Esophagus muscularis mucosa (tissue), 3 donors: ENCODE data around the gene SEPTIN2.

Experiments used
- POLR2A ChIP-seq: fragments of 450-650 bp; IDR thresholded peaks from one replicate; pipeline ENCODE4 v1.6.1; 2017; ENCODE audit warnings: antibody characterized with exemption, moderate library complexity, mild to moderate bottlenecking, low read depth
- POLR2AphosphoS5 ChIP-seq, 2 donors: sonication (generic); formaldehyde crosslinking; IDR thresholded peaks; one replicate each; pipeline ENCODE4 v1.6.1; 2017; ENCODE audit warnings: antibody characterized with exemption in 2 of 2
- TF ChIP-seq, protein P1 (sequence below), 3 experiments: fragments of 200-600 bp in 2 of 3; fragments of 450-650 bp in 1 of 3; sonication (generic) in 2 of 3; IDR thresholded peaks; one replicate each; pipeline ENCODE4 v1.5.1; 2017 to 2019; ENCODE audit warnings: antibody characterized with exemption in 3 of 3, mild to moderate bottlenecking in 2 of 3, moderate library complexity in 1 of 3

DNA sequence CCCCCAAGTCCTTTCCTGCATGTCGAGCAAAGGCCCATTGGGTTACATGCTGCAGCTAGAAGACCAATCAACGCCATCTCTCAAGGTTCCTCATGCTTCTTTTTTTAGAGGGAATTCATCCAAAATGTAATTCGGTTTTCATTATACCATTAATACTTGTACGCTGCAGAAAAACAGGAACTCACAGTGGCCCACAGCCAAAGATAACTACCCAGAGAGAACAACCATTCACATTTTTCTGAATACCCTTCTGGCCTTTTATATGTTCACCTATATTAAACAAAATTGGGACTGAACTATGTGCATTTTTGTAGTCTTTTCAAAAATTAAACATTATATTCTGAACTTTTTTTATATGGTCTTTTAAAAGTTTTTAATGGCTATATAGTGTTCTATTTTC, 66.1 kb downstream of the SEPTIN2 start:
- TF ChIP-seq POLR2A (no peak), POLR2AphosphoS5 (IDR thresholded peaks at IDR 0.05) (no peak)
- TF ChIP-seq, protein P1, sequence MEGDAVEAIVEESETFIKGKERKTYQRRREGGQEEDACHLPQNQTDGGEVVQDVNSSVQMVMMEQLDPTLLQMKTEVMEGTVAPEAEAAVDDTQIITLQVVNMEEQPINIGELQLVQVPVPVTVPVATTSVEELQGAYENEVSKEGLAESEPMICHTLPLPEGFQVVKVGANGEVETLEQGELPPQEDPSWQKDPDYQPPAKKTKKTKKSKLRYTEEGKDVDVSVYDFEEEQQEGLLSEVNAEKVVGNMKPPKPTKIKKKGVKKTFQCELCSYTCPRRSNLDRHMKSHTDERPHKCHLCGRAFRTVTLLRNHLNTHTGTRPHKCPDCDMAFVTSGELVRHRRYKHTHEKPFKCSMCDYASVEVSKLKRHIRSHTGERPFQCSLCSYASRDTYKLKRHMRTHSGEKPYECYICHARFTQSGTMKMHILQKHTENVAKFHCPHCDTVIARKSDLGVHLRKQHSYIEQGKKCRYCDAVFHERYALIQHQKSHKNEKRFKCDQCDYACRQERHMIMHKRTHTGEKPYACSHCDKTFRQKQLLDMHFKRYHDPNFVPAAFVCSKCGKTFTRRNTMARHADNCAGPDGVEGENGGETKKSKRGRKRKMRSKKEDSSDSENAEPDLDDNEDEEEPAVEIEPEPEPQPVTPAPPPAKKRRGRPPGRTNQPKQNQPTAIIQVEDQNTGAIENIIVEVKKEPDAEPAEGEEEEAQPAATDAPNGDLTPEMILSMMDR (IDR thresholded peaks at IDR 0.05), result no peak
